GM19239 (cell line): Measurements from ENCODE around the gene SMYD5.

Source experiments
- DNase-seq: peaks from one replicate; pipeline ENCODE4 v3.0.0; 2011; ENCODE audit warnings: low spot score; ENCODE audit not compliant: insufficient read length
- FAIRE-seq: peaks from 2 replicates; lab custom pipeline; 2011; peaks lifted over from hg19 to GRCh38; lab: Jason Lieb, UNC

Gene SMYD5

DNA sequence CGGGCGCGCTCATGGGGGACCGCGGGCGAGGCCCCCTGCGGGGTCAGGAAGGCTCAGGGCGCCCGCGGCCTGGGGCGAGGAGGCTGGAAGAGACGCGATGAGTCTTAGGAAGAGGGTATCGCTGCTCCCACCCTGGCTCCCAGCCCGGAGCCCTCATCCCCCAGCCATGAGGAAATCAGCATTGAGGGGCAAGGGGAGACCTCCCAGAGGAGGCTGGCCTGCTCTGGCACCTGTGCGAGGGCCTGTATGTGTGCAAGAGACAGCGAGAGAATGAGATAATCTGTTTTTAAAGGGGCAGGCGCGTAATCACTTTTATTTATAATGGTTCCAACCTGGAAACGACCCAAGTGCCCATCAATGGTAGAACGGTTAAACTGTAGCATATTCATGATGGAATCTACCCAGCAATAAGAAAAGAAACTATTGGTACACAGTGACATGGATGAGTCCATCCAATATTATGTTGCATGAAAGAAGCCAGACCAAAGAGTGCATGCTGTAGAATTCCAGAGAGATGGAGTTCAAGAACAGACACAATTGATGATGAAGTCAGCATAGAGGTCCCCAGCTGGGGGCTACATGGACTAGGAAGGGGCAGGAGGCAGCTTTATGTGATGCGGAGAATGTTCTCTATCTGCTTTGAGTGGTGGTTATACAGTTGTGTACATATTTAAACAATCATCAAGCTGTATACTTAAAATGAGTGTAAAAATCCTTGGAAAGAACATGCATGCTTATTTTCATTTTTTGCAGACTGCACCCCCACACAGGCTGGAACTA lies 55.8 kb downstream of the SMYD5 start:
- FAIRE-seq (no peak), DNase-seq (no peak)

DNA sequence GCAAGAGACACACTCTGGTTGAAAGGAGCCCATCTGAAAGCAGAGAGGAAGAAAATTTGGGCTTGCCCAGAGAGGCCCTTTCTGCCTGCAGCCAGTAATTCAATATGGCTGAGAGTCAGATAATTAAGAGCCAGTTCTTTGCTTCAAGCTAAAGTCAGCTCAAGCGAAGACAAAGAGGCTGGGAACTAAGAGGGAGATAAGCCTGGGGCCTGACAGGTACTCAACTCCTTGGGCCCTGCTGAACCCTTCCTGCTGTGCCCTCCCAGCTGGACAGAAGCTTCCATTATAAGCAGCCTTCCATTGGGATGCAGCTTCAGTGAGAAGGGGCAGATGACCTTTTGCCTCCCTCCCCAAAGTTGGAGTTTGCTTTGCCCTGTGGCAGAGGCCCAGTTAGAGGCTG lies 58.2 kb downstream of the SMYD5 start:
- FAIRE-seq, result no peak
- no peak for DNase-seq
